ENCODE data around the gene RGL2.
"Not testable (repeated sequence)": the region's sequence is repeated elsewhere in the genome, so short reads cannot be mapped to it uniquely, and the experiment has no call there.

RGL2 gene

DNA sequence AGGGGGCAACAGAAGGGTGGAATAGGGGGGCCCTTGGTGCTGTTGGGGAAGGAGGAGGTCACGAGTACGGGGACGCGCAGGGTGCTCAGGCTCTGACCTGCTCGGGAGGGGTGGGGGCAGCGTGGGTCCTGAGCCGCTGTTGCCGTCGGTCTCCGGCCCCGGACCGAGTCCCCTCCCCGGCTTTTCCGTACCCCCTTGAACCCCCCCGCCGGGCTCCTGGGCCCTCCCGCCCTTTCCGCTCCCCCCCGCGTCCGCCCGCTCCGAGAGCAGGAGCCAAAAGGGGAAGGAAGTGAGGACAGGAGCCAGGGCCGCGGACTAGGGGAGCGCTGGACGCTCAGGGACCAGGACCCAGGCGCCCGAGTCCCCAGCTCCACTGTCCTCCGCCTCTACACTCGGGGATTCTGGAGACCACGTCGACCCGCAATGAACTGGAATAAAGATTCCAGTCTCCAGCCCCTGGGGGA lies at the start of gene RGL2:
RGL2 (minus strand) TSS at position 170 of the 464 bp plus-strand sequence. CDS start 332 bp downstream, outside the sequence.
- Histone ChIP-seq H3K27ac (peak within 1 kb of the TSS; percentile 97), H3K9me3 (no peaks in the 10 kb centered on the region), H4K20me1 (peaks cover 8% of the 10 kb centered on the region), H3K4me1 (peaks cover 42% of the 10 kb centered on the region), H3K9ac (peak within 1 kb of the TSS; percentile 95), H3K36me3 (peaks cover 61% of the 10 kb centered on the region), H3K4me3 (peak within 1 kb of the TSS; percentile 78), H3K4me2 (peak within 1 kb of the TSS; percentile 96), H3K27me3 (no peaks in the 10 kb centered on the region)
- TF ChIP-seq Cebpa-rat (IDR thresholded peaks at IDR 0.05), result no peak

DNA sequence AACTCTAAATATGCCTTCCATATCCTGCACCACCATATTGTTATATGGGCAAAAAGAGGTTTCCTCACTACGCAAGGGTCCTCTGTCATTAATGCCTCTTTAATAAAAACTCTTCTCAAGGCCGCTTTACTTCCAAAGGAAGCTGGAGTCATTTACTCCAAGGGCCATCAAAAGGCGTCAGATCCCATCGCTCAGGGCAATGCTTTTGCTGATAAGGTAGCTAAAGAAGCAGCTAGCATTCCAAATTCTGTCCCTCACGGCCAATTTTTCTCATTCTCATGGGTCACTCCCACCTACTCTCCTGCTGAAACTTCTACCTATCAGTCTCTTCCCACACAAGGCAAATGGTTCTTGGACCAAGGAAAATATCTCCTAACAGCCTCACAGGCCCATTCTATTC lies 49.1 kb upstream of the RGL2 start:
- Histone ChIP-seq H3K36me3 (no peaks in the 10 kb centered on the region), H3K4me2 (no peak overlapping the region), H3K4me3 (no peak overlapping the region), H3K27me3 (no peaks in the 10 kb centered on the region), H3K9me3 (no peaks in the 10 kb centered on the region), H3K4me1 (peaks cover 27% of the 10 kb centered on the region), H3K9ac (no peak overlapping the region), H3K27ac (no peak overlapping the region), H4K20me1 (no peaks in the 10 kb centered on the region)
- TF ChIP-seq Cebpa-rat (IDR thresholded peaks at IDR 0.05), result no peak

- H3K36me3 ChIP-seq, H3K4me3 ChIP-seq, H3K9ac ChIP-seq, H3K27me3 ChIP-seq, H4K20me1 ChIP-seq, H3K9me3 ChIP-seq, H3K4me2 ChIP-seq, H3K27ac ChIP-seq: not testable (repeated sequence)
- H3K4me1 ChIP-seq, result peaks cover 26% of the 10 kb centered on the region
These were observed 48.2 kb upstream of the RGL2 start for GRCh38 chr6:33346972-33347371.

DNA sequence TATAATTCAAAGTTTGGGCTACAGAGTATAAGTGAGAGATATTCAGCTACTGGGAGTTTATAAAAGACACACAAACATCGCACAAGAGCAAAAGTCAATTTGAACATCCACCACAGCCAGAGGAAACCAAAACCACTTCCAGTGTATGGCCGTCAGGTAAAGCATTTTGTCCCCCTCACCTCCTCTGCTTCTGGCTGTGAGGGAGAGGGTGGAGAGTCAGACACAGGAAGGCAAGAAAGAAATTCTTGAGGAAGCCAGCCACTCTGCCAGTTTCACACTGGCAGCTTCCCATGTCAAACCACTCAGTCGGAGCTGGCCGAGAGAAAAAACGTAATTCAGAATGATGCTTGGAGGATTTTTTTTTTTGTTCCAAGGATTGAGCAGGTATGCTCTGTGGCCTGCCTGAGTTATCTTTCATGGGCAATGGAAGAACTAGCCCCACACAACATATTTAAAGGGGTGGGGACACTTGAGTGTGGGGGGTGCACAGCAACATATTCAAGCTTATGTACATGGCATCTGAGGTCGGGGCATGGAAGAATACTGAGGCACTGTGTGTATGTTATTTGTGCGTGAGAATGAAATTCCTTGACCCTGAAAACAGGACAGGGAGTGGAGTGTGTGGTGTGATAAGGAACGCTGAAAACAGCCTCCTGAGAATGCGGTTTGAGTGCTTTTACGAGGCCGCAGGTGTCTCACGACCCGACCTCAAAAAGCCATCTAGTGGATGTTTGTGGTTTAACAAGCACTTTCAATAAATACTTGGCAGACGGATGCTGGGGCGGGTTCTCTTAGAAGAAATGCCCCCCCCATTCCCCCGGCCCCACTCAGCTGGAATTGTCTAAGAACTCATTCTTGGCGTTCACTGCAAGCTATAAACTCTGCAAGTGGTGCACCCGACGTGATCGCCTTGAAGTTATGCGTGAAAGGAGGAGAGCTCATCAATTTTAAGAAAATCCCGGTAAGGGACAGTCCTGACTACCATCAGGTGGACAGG lies 46.3 kb upstream of the RGL2 start:
- no peak for TF ChIP-seq Cebpa-rat (IDR thresholded peaks at IDR 0.05)
- no peaks in the 10 kb centered on the region for H3K27me3 ChIP-seq
- no peak overlapping the region for H3K27ac ChIP-seq
- H3K4me1 ChIP-seq, result peaks cover 26% of the 10 kb centered on the region
- H4K20me1 ChIP-seq, result no peaks in the 10 kb centered on the region
- peak overlapping the region; percentile 84 for H3K4me2 ChIP-seq
- no peak overlapping the region; the same call in 1 of the 2 replicates for H3K4me3 ChIP-seq
- H3K9ac ChIP-seq, result no peak overlapping the region
- H3K36me3 ChIP-seq, result no peaks in the 10 kb centered on the region
- H3K9me3 ChIP-seq, result no peaks in the 10 kb centered on the region

DNA sequence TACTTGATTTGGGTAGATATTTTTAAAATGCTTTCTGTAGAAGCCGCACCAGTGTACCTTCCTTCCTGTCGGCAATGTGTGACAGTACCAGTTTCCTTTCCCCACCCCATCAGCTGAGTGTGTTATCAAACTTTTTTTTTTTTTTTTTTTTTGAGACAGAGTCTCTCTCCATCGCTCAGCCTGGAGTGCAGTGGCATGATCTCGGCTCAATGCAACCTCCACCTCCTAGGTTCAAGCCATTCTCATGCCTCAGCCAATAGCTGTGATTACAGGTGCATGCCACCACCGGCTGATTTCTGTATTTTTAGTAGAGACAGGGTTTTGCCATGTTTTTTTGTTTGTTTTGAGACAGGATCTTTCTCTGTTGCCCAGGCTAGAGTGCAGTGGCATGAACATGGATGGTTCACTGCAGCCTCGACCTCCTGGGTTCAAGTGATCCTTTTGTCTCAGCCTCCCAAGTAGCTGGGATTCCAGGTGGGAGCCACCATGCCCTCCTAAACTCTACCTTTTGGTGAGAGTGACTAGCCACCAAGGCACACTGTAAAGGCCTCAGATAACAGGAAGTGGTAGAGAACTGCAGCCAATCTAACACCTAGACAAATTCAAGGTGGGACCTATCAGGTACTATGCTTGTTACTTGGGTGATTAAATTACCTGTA lies 45.3 kb upstream of the RGL2 start:
- no peak overlapping the region for H3K4me3 ChIP-seq
- no peaks in the 10 kb centered on the region for H3K9me3 ChIP-seq
- TF ChIP-seq Cebpa-rat (IDR thresholded peaks at IDR 0.05), result no peak
- H3K4me1 ChIP-seq, result peaks cover 26% of the 10 kb centered on the region
- no peak overlapping the region for H3K9ac ChIP-seq
- H4K20me1 ChIP-seq, result no peaks in the 10 kb centered on the region
- H3K27me3 ChIP-seq, result no peaks in the 10 kb centered on the region
- H3K36me3 ChIP-seq, result no peaks in the 10 kb centered on the region
- H3K4me2 ChIP-seq, result peak overlapping the region; percentile 84
- H3K27ac ChIP-seq, result no peak overlapping the region

- not testable (repeated sequence) for H3K9ac ChIP-seq, H3K4me3 ChIP-seq, H4K20me1 ChIP-seq, H3K27me3 ChIP-seq, H3K9me3 ChIP-seq, H3K27ac ChIP-seq, H3K36me3 ChIP-seq
- peak overlapping the region; percentile 84 for H3K4me2 ChIP-seq
- H3K4me1 ChIP-seq, result peaks cover 26% of the 10 kb centered on the region
These were observed 44.8 kb upstream of the RGL2 start for GRCh38 chr6:33343606-33343952.

- H3K4me3 ChIP-seq, result no peak overlapping the region
- H3K36me3 ChIP-seq, result no peaks in the 10 kb centered on the region
- no peaks in the 10 kb centered on the region for H3K9me3 ChIP-seq
- no peak overlapping the region for H3K4me2 ChIP-seq
- H3K4me1 ChIP-seq, result peaks cover 10% of the 10 kb centered on the region
- TF ChIP-seq Cebpa-rat (IDR thresholded peaks at IDR 0.05), result no peak
- no peaks in the 10 kb centered on the region for H3K27me3 ChIP-seq
- H4K20me1 ChIP-seq, result no peaks in the 10 kb centered on the region
- H3K9ac ChIP-seq, result no peak overlapping the region
- H3K27ac ChIP-seq, result no peak overlapping the region
These were observed 40.5 kb upstream of the RGL2 start for GRCh38 chr6:33339193-33339592.

DNA sequence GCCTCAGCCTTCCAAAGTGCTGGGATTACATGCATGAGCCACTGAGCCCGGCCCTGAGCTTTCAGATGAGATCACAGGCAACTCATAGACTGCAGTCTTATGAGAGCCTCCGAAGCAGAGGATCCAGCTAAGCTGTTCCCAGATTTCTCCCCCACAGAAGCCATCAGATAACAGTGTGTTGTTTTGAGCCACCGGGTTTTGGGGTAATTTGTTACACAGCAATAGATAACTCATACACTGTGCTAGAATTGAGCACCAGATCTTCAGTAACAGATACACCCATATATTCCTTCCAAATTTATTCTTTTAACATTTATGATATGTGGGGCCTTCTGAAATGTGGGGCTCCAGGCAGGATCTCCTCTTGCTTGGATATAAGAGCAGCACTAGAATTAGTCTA lies 37.8 kb upstream of the RGL2 start:
- Histone ChIP-seq H3K27ac (no peak overlapping the region), H3K4me1 (no peaks in the 10 kb centered on the region; the same call in 1 of the 2 replicates), H3K9me3 (no peaks in the 10 kb centered on the region), H3K9ac (no peak overlapping the region), H3K27me3 (no peaks in the 10 kb centered on the region), H3K36me3 (no peaks in the 10 kb centered on the region), H3K4me2 (no peak overlapping the region), H3K4me3 (no peak overlapping the region), H4K20me1 (no peaks in the 10 kb centered on the region)
- no peak for TF ChIP-seq Cebpa-rat (IDR thresholded peaks at IDR 0.05)

DNA sequence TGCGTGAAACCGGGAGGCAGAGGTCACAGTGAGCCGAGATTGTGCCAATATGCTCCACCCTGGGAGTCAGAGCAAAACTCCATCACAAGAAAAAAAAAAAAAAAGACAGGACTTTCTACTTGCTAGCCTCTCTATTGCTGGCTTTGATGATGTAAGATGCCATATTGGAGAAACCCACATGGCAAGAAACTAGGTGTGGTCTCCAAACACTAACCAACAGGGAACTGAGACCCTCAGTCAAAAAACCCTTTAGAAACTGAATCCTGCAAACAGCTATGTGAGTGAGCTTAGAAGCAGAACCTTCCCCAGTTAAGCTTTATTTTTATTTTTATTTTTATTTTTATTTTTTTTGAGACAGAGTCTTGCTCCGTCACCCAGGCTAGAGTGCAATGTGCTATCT lies 37.2 kb upstream of the RGL2 start:
- no peaks in the 10 kb centered on the region for H3K9me3 ChIP-seq
- no peak overlapping the region for H3K9ac ChIP-seq
- H3K27me3 ChIP-seq, result no peaks in the 10 kb centered on the region
- no peak overlapping the region for H3K4me3 ChIP-seq
- no peak overlapping the region for H3K27ac ChIP-seq
- no peaks in the 10 kb centered on the region; the same call in 1 of the 2 replicates for H3K4me1 ChIP-seq
- no peaks in the 10 kb centered on the region for H3K36me3 ChIP-seq
- H3K4me2 ChIP-seq, result no peak overlapping the region
- TF ChIP-seq Cebpa-rat (IDR thresholded peaks at IDR 0.05), result no peak
- no peaks in the 10 kb centered on the region for H4K20me1 ChIP-seq

DNA sequence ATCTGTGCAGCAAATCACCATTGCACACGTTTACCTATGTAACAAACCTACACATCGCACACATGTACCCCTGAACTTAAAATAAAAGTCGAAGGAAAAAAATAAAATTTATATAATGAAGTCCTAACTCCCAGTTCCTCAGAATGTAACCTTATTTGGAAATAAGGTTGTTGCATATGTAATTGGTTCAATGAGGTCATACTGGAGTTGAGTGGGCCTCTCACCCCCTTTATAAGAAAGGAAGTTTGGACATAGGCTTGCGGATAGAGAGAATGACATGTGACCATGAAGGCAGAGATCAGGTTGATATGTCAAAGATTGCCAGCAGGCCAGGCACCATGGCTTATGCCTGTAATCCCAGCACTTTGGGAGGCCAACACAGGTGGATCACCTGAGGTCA lies 34.9 kb upstream of the RGL2 start:
- Histone ChIP-seq H3K36me3 (no peaks in the 10 kb centered on the region), H3K4me1 (no peaks in the 10 kb centered on the region; the same call in 1 of the 2 replicates), H3K9ac (no peak overlapping the region), H3K27me3 (no peaks in the 10 kb centered on the region), H4K20me1 (no peaks in the 10 kb centered on the region), H3K4me3 (no peak overlapping the region), H3K27ac (no peak overlapping the region), H3K9me3 (no peaks in the 10 kb centered on the region), H3K4me2 (no peak overlapping the region)
- no peak for TF ChIP-seq Cebpa-rat (IDR thresholded peaks at IDR 0.05)
